Fibroblast of lung (primary cell): Measurements from ENCODE around the gene BYSL. TPM values are rescaled to one million over a fixed set of nuclear protein-coding genes. Genes with fewer than 3 reads are reported as not detected.
"Not testable (repeated sequence)": the region's sequence is repeated elsewhere in the genome, so short reads cannot be mapped to it uniquely, and the experiment has no call there.

Source experiments
- DNase-seq, 2 donors: peaks; one replicate each; pipeline versions ENCODE4 v3.0.0 to v3.0.0-alpha.2; 2010; ENCODE audit warnings: low read depth in 2 of 2
- H2AFZ ChIP-seq: 2 replicates; pipeline ENCODE4 v1.5.1; 2012; ENCODE audit warnings: low read length, control low read depth, inconsistent platforms
- H3K27ac ChIP-seq: 2 replicates; pipeline ENCODE4 v1.5.1; 2011; ENCODE audit warnings: low read length, control low read depth; ENCODE audit not compliant: insufficient read depth
- H3K27me3 ChIP-seq: 2 replicates; pipeline ENCODE4 v1.5.1; 2011; ENCODE audit warnings: mild to moderate bottlenecking, low read length; ENCODE audit not compliant: control insufficient read depth, insufficient read depth
- H3K36me3 ChIP-seq: 2 replicates; pipeline ENCODE4 v1.5.1; 2011; ENCODE audit warnings: low read length; ENCODE audit not compliant: control insufficient read depth, insufficient read depth
- H3K4me1 ChIP-seq: 2 replicates; pipeline ENCODE4 v1.5.1; 2011; ENCODE audit warnings: low read length; ENCODE audit not compliant: control insufficient read depth, insufficient read depth; ENCODE audit errors: extremely low read depth
- H3K4me2 ChIP-seq: 2 replicates; pipeline ENCODE4 v1.5.1; 2011; ENCODE audit warnings: low read length, control low read depth; ENCODE audit not compliant: insufficient read depth; ENCODE audit errors: extremely low read depth
- H3K4me3 ChIP-seq, 4 experiments: fragments of 200-600 bp in 1 of 4; sonication (generic) in 1 of 4; replicated peaks in 1 of 4; 2 replicates each; pipeline ENCODE4 v1.5.1; 2011 to 2016; ENCODE audit warnings: low read length in 4 of 4, low read depth in 3 of 4, mild to moderate bottlenecking in 3 of 4, control low read depth in 2 of 4, inconsistent platforms in 1 of 4, mixed read lengths in 1 of 4; ENCODE audit not compliant: insufficient read depth in 1 of 4; ENCODE audit errors: control extremely low read depth in 1 of 4
- H3K79me2 ChIP-seq: 2 replicates; pipeline ENCODE4 v1.5.1; 2012; ENCODE audit warnings: mild to moderate bottlenecking, low read length, inconsistent platforms; ENCODE audit not compliant: control insufficient read depth, insufficient read depth
- H3K9ac ChIP-seq: 2 replicates; pipeline ENCODE4 v1.5.1; 2011; ENCODE audit warnings: mild to moderate bottlenecking, low read length, control low read depth; ENCODE audit not compliant: insufficient read depth
- H3K9me3 ChIP-seq: 2 replicates; pipeline ENCODE4 v1.5.1; 2012; ENCODE audit warnings: low read depth, low read length; ENCODE audit not compliant: control insufficient read depth, insufficient read depth
- H4K20me1 ChIP-seq: 2 replicates; pipeline ENCODE4 v1.5.1; 2011; ENCODE audit warnings: low read length; ENCODE audit not compliant: control insufficient read depth, insufficient read depth; ENCODE audit errors: extremely low read depth
- CTCF ChIP-seq, 2 donors: IDR thresholded peaks in 1 of 2; conservative IDR thresholded peaks in 1 of 2; 1 replicate in 1 of 2; 2 replicates in 1 of 2; pipeline ENCODE4 v1.5.1; 2011 to 2012; ENCODE audit warnings: low read length in 2 of 2, control low read depth in 1 of 2, inconsistent platforms in 1 of 2, low read depth in 1 of 2, mild to moderate bottlenecking in 1 of 2
- EZH2 ChIP-seq: IDR thresholded peaks from 2 replicates; pipeline ENCODE4 v1.5.1; 2012; ENCODE audit warnings: low read length, control low read depth, mild to moderate bottlenecking; ENCODE audit errors: missing control alignments
- polyA plus RNA-seq, 2 donors: library from polyadenylated mRNA; depleted of rRNA in 1 of 2; stranded (reverse) in 1 of 2; unstranded in 1 of 2; fragments of >200 nt; gene quantifications; 2 replicates each; pipeline ENCODE4 v1.2.1, GENCODE V29; 2011 to 2012; ENCODE audit warnings: missing spikeins in 1 of 2
- total RNA-seq: library from RNA; depleted of rRNA; stranded (reverse); fragments of >200 nt; gene quantifications from 2 replicates; pipeline ENCODE4 v1.2.1, GENCODE V29; 2014

Gene BYSL
- total and polyA plus RNA-seq, 2 donors (not counting 1 experiment from before 2014, with no cell fraction given), result 11.3 to 13.7 TPM

- peak in 1 of 2 donors; percentile 82 for DNase-seq
- TF ChIP-seq CTCF (conservative IDR thresholded peaks at IDR 0.05 in 1 of 2, IDR thresholded peaks at IDR 0.05 in 1 of 2; ENCODE audit: low read depth in 1 of 2, low read length in 2 of 2) (no peak), EZH2 (no peak)
Measured at GRCh38 chr6:41942067-41942851, 21.0 kb downstream of the BYSL start.

GRCh38 chr6:41942882-41943281 lies 21.6 kb downstream of the BYSL start:
- not testable (repeated sequence) for H3K9ac ChIP-seq, H3K4me2 ChIP-seq, H3K27me3 ChIP-seq, DNase-seq, H3K4me3 ChIP-seq, H3K27ac ChIP-seq, H2AFZ ChIP-seq, H3K9me3 ChIP-seq, H3K36me3 ChIP-seq, H4K20me1 ChIP-seq
- Histone ChIP-seq H3K79me2 (peaks cover 33% of the 10 kb centered on the region), H3K4me1 (peaks cover 16% of the 10 kb centered on the region)

More at GRCh38 chr6:41942067-41942851, 21.0 kb downstream of the BYSL start:
- peak overlapping the region; percentile 66 for H3K27ac ChIP-seq
- no peaks in the 10 kb centered on the region for H3K9me3 ChIP-seq
- H3K4me2 ChIP-seq, result peak overlapping the region; percentile 64
- H2AFZ ChIP-seq, result peak overlapping the region; percentile 67
- H3K4me3 ChIP-seq, result peak overlapping the region; percentile 24 to 95 (median 40)
- H3K36me3 ChIP-seq, result peaks cover 6% of the 10 kb centered on the region
- peaks cover 16% of the 10 kb centered on the region for H3K4me1 ChIP-seq
- H4K20me1 ChIP-seq, result no peaks in the 10 kb centered on the region
- no peak overlapping the region for H3K9ac ChIP-seq
- H3K27me3 ChIP-seq, result no peaks in the 10 kb centered on the region
- peaks cover 38% of the 10 kb centered on the region for H3K79me2 ChIP-seq

- Histone ChIP-seq H2AFZ (no peak overlapping the region), H3K27me3 (no peaks in the 10 kb centered on the region), H3K4me3 (no peak overlapping the region), H3K79me2 (peaks cover 28% of the 10 kb centered on the region), H3K4me1 (peaks cover 16% of the 10 kb centered on the region), H3K9me3 (no peaks in the 10 kb centered on the region), H3K4me2 (no peak overlapping the region), H3K27ac (no peak overlapping the region), H4K20me1 (no peaks in the 10 kb centered on the region), H3K36me3 (peaks cover under 1% of the 10 kb centered on the region), H3K9ac (no peak overlapping the region)
- DNase-seq, result no peak
- TF ChIP-seq EZH2, result no peak
- TF ChIP-seq CTCF (conservative IDR thresholded peaks at IDR 0.05 in 1 of 2, IDR thresholded peaks at IDR 0.05 in 1 of 2; ENCODE audit: low read depth in 1 of 2, low read length in 2 of 2), result no peak
Measured at GRCh38 chr6:41943456-41943855, 22.2 kb downstream of the BYSL start.
